Adrenal gland (tissue), 12 donors: ENCODE results near the gene MYPN. TPM values are rescaled to one million over a fixed set of nuclear protein-coding genes. Genes with fewer than 3 reads are reported as not detected.

Experiments
- DNase-seq, 7 donors: peaks; one replicate each; pipeline ENCODE4 v3.0.0-alpha.2; 2019 to 2020
- H3K27ac ChIP-seq, 5 donors: fragments of 200-600 bp; sonication (generic) in 4 of 5; 1 replicate in 3 of 5; 2 replicates in 2 of 5; pipeline versions ENCODE4 v1.5.1 to v1.8.0; 2016 to 2020; ENCODE audit warnings: mild to moderate bottlenecking in 1 of 5
- H3K27me3 ChIP-seq: fragments of 200-600 bp; 2 replicates; pipeline ENCODE4 v1.8.0; 2021
- H3K36me3 ChIP-seq, 2 donors: fragments of 200-600 bp; replicated peaks in 1 of 2; 1 replicate in 1 of 2; 2 replicates in 1 of 2; pipeline versions ENCODE4 v1.5.1 to v1.8.0; 2018 to 2022
- H3K4me1 ChIP-seq, 2 donors: fragments of 200-600 bp; replicated peaks in 1 of 2; 1 replicate in 1 of 2; 2 replicates in 1 of 2; pipeline versions ENCODE4 v1.5.1 to v1.8.0; 2018 to 2021
- H3K4me3 ChIP-seq, 4 donors: fragments of 200-600 bp; sonication (generic) in 3 of 4; one replicate each; pipeline ENCODE4 v1.5.1; 2016 to 2018
- H3K9me3 ChIP-seq, 3 donors: fragments of 200-600 bp; sonication (generic) in 1 of 3; replicated peaks in 1 of 3; 1 replicate in 2 of 3; 2 replicates in 1 of 3; pipeline versions ENCODE4 v1.5.1 to v1.8.0; 2016 to 2021
- POLR2A ChIP-seq, 2 donors: fragments of 450-650 bp; IDR thresholded peaks; one replicate each; pipeline ENCODE4 v1.6.1; 2017; ENCODE audit warnings: antibody characterized with exemption in 2 of 2, mild to moderate bottlenecking in 2 of 2, moderate library complexity in 1 of 2
- WGBS, 4 donors: extraction: QIAGEN DNeasy Blood & Tissue Kit in 2 of 4; methylation state at CpG; one replicate each; pipeline versions ENCODE4 v1.1.5 to v1.1.7; 2013 to 2017; 5-methylcytosine and 5-hydroxymethylcytosine counted together
- intact Hi-C, 2 donors: fragments of 100-400 bp; cut with DNase I; formaldehyde crosslinking; loops; one replicate each; pipeline versions ENCODE4 v1.14.1 to v1.15.0; 2022 to 2023
- polyA plus RNA-seq, 3 donors: library from polyadenylated mRNA; stranded (reverse); fragments of 200-250 nt in 2 of 3; fragments of 350-450 nt in 1 of 3; fragmentation: Illumina TruSeq in 1 of 3; extraction: RNeasy Lipid Tissue Mini Kit (QIAGEN cat#74804) in 1 of 3; gene quantifications; one replicate each; pipeline ENCODE4 v1.2.3, GENCODE V29; 2013 to 2014
- total RNA-seq, 9 donors: library from RNA; depleted of rRNA in 4 of 9; stranded (reverse); fragments of >200 nt in 4 of 9; fragments of 120-200 nt in 1 of 9; fragmentation: NEBNext Ultra II Directional in 1 of 9; extraction: Animal tissue kit (Norgen Biotek cat#: 25700) in 1 of 9; gene quantifications; one replicate each; pipeline versions ENCODE4 v1.1.0 to v1.2.4, GENCODE V29; 2013 to 2023
- TF ChIP-seq, protein P1 (sequence below), 6 experiments: fragments of 450-650 bp in 4 of 6; fragments of 200-600 bp in 2 of 6; sonication (generic) in 1 of 6; IDR thresholded peaks; 1 replicate in 5 of 6; 2 replicates in 1 of 6; pipeline versions ENCODE4 v1.5.1 to v1.8.0; 2016 to 2021; ENCODE audit warnings: antibody characterized with exemption in 6 of 6, mild to moderate bottlenecking in 2 of 6, moderate library complexity in 1 of 6
- donor health status: healthy with polysubstance abuse.
- donor health status: Bipolar disorder and iron deficiency.
- donor health status: DM: yes; HTN: yes; CAD: no.
- donor health status: DM: no; HTN: no; CAD: no.
- donor health status: DM: no; HTN: no; CAD: no.
- donor health status: DM: yes; HTN: yes; CAD: no.

The MYPN gene
- total and polyA plus RNA-seq, 12 donors = 0.10 to 1.9 (median 0.31) TPM; not detected in 2

DNA sequence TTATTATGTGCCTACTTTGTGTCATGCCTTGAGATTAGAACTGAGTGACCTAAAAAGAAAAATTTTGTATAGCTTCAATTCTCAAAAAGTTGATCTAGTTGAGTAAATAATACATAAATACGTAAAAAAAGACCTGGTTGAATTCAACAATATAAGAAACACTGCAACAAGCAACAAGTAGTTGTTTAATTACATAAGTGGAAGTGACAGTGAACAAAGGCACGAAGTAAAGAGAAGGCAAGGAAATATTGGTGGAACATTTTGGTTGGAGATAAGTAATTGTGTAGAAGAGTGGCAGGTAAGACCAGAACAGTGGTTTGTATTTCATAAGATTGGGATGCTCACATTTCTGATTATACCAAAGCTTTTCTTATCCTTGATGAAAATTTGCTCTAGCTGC is 8.2 kb upstream of the MYPN start:
- H3K4me1 ChIP-seq = no peaks in the 10 kb centered on the region
- no peaks in the 10 kb centered on the region for H3K27me3 ChIP-seq
- H3K9me3 ChIP-seq = no peaks in the 10 kb centered on the region
- no peak for TF ChIP-seq POLR2A (IDR thresholded peaks at IDR 0.05)
- TF ChIP-seq, protein P1, sequence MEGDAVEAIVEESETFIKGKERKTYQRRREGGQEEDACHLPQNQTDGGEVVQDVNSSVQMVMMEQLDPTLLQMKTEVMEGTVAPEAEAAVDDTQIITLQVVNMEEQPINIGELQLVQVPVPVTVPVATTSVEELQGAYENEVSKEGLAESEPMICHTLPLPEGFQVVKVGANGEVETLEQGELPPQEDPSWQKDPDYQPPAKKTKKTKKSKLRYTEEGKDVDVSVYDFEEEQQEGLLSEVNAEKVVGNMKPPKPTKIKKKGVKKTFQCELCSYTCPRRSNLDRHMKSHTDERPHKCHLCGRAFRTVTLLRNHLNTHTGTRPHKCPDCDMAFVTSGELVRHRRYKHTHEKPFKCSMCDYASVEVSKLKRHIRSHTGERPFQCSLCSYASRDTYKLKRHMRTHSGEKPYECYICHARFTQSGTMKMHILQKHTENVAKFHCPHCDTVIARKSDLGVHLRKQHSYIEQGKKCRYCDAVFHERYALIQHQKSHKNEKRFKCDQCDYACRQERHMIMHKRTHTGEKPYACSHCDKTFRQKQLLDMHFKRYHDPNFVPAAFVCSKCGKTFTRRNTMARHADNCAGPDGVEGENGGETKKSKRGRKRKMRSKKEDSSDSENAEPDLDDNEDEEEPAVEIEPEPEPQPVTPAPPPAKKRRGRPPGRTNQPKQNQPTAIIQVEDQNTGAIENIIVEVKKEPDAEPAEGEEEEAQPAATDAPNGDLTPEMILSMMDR (IDR thresholded peaks at IDR 0.05) = no peak
- intact Hi-C loops = no loop called here
- no peak overlapping the region for H3K4me3 ChIP-seq
- 86 to 94% (median 90%) methylated on average over 2 of the region's 2 CpGs for WGBS, 4 donors
- H3K27ac ChIP-seq = no peak overlapping the region
- H3K36me3 ChIP-seq = no peaks in the 10 kb centered on the region
- no peak for DNase-seq

DNA sequence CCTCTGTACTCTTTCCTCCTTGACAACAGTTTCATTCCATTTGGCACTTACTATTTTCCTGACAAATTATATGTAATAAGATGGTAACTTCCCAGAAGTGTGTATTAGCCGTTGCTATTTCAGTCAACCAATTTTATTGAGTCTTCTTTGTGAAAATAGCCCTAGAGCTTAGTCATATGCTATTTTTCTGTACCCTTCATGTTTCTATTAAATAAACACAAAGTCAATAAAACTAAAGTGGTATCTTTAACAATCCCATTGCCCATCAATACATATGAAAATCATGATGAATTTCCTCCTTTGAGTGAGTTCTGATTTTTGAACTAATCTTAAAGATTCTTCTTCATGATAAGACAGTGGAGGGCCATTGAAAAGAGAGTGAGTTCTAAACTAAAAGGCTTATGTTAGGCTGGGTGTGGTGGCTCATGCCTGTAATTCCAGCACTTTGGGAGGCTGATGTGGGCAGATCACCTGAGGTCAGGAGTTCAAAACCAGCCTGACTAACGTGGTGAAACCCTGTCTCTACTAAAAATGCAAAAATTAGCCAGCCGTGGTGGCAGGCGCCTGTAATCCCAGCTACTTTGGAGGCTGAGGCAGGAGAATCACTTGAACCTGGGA is 5.9 kb upstream of the MYPN start:
- Histone ChIP-seq H3K27me3 (no peaks in the 10 kb centered on the region), H3K9me3 (no peaks in the 10 kb centered on the region), H3K4me1 (no peaks in the 10 kb centered on the region), H3K4me3 (no peak overlapping the region), H3K27ac (no peak overlapping the region), H3K36me3 (no peaks in the 10 kb centered on the region)
- no peak for TF ChIP-seq POLR2A (IDR thresholded peaks at IDR 0.05)
- TF ChIP-seq, protein P1 (IDR thresholded peaks at IDR 0.05) = no peak
- 83 to 93% (median 86%) methylated on average over 4 of the region's 4 CpGs for WGBS, 4 donors
- intact Hi-C loops = no loop called here
- no peak for DNase-seq

- H3K4me1 ChIP-seq = no peaks in the 10 kb centered on the region
- H3K27ac ChIP-seq = no peak overlapping the region
- H3K27me3 ChIP-seq = no peaks in the 10 kb centered on the region
- WGBS, 4 donors = 87 to 96% (median 93%) methylated on average over 3 of the region's 3 CpGs
- TF ChIP-seq, protein P1 (IDR thresholded peaks at IDR 0.05) = no peak
- TF ChIP-seq POLR2A (IDR thresholded peaks at IDR 0.05) = no peak
- intact Hi-C loops = no loop called here
- no peaks in the 10 kb centered on the region for H3K9me3 ChIP-seq
- no peaks in the 10 kb centered on the region for H3K36me3 ChIP-seq
- no peak overlapping the region for H3K4me3 ChIP-seq
- no peak for DNase-seq
These were observed 5.4 kb upstream of the MYPN start for GRCh38 chr10:68103901-68104300.

- Histone ChIP-seq H3K9me3 (no peaks in the 10 kb centered on the region), H3K36me3 (no peaks in the 10 kb centered on the region), H3K4me3 (no peak overlapping the region), H3K4me1 (no peaks in the 10 kb centered on the region), H3K27ac (no peak overlapping the region), H3K27me3 (no peaks in the 10 kb centered on the region)
- WGBS, 4 donors = 74 to 89% (median 81%) methylated on average over 3 of the region's 3 CpGs
- TF ChIP-seq, protein P1 (IDR thresholded peaks at IDR 0.05) = no peak
- no peak for TF ChIP-seq POLR2A (IDR thresholded peaks at IDR 0.05)
- intact Hi-C loops = no loop called here
- no peak for DNase-seq
These were observed 3.5 kb upstream of the MYPN start for GRCh38 chr10:68105820-68106219.
